Activated CD8-positive, alpha-beta memory T cell treated with anti-CD3 and anti-CD28 coated beads, Interleukin-2, amount 10 ng/mL, durations not matched to agents 7 days and 5 days (primary cell): ENCODE results near the gene INVS. TPM values are rescaled to one million over a fixed set of nuclear protein-coding genes. Genes with fewer than 3 reads are reported as not detected.

Experiments
- ATAC-seq: fragments of 150-1000 bp; cut with Tn5 transposase; one replicate; pipeline ENCODE4 v1.10.0; 2021; ENCODE audit warnings: moderate library complexity
- CTCF ChIA-PET: fragments of 350-600 bp; sonication (Branson Sonifier 250); formaldehyde crosslinking; loops from one replicate; lab custom pipeline; 2021; ENCODE audit warnings: antibody characterized with exemption; lab: Charles Lee
- DNase-seq: peaks from one replicate; pipeline ENCODE4 v3.0.0-alpha.2; 2020
- H3K27ac Mint-ChIP-seq: one replicate; pipeline ENCODE4 v1.8.0; 2021; ENCODE audit warnings: mild to moderate bottlenecking, mixed read lengths
- H3K27me3 Mint-ChIP-seq: one replicate; pipeline ENCODE4 v1.8.0; 2021; ENCODE audit warnings: mixed read lengths
- H3K36me3 Mint-ChIP-seq: one replicate; pipeline ENCODE4 v1.8.0; 2021; ENCODE audit warnings: mild to moderate bottlenecking, mixed read lengths
- H3K4me1 Mint-ChIP-seq: one replicate; pipeline ENCODE4 v1.8.0; 2021; ENCODE audit warnings: mixed read lengths
- H3K4me3 Mint-ChIP-seq: one replicate; pipeline ENCODE4 v1.8.0; 2021; ENCODE audit warnings: mild to moderate bottlenecking, moderate library complexity, mixed read lengths
- H3K9me3 Mint-ChIP-seq: one replicate; pipeline ENCODE4 v1.8.0; 2022; ENCODE audit warnings: low read depth, mixed read lengths
- total RNA-seq, 2 experiments: library from RNA; stranded (reverse); gene quantifications; one replicate each; pipeline ENCODE4 v1.2.3, GENCODE V29; 2021

INVS gene
- total RNA-seq, 2 experiments from 2014 or later, result 21.3 TPM

GRCh38 chr9:100285080-100285479, 186.0 kb downstream of the INVS start:
- DNase-seq, result no peak
- CTCF ChIA-PET, result no interaction called here
- Mint-ChIP-seq H3K4me3 (no peak overlapping the region), H3K36me3 (peaks cover 57% of the 10 kb centered on the region), H3K27ac (no peak overlapping the region), H3K9me3 (peaks cover 6% of the 10 kb centered on the region), H3K27me3 (no peaks in the 10 kb centered on the region), H3K4me1 (no peaks in the 10 kb centered on the region)
- ATAC-seq, result no peak

- Mint-ChIP-seq H3K36me3 (peaks cover 58% of the 10 kb centered on the region), H3K9me3 (peaks cover 6% of the 10 kb centered on the region), H3K4me3 (no peak overlapping the region), H3K4me1 (no peaks in the 10 kb centered on the region), H3K27me3 (no peaks in the 10 kb centered on the region), H3K27ac (no peak overlapping the region)
- ATAC-seq (no peak), DNase-seq (no peak)
- CTCF ChIA-PET, result no interaction called here
Measured at GRCh38 chr9:100285601-100286000, 186.6 kb downstream of the INVS start.

GRCh38 chr9:100286257-100286656, 187.2 kb downstream of the INVS start:
- Mint-ChIP-seq H3K4me1 (no peaks in the 10 kb centered on the region), H3K27me3 (no peaks in the 10 kb centered on the region), H3K27ac (no peak overlapping the region), H3K36me3 (peaks cover 62% of the 10 kb centered on the region), H3K4me3 (no peak overlapping the region), H3K9me3 (peaks cover 6% of the 10 kb centered on the region)
- CTCF ChIA-PET, result no interaction called here
- ATAC-seq, result no peak
- DNase-seq, result no peak

GRCh38 chr9:100287186-100287585, 188.1 kb downstream of the INVS start:
- no peak for ATAC-seq
- no peaks in the 10 kb centered on the region for H3K4me1 Mint-ChIP-seq
- H3K27ac Mint-ChIP-seq, result no peak overlapping the region
- no peaks in the 10 kb centered on the region for H3K27me3 Mint-ChIP-seq
- H3K36me3 Mint-ChIP-seq, result peaks cover 69% of the 10 kb centered on the region
- peaks cover 6% of the 10 kb centered on the region for H3K9me3 Mint-ChIP-seq
- H3K4me3 Mint-ChIP-seq, result no peak overlapping the region
- CTCF ChIA-PET, result no interaction called here
- no peak for DNase-seq

GRCh38 chr9:100290714-100291113, 191.7 kb downstream of the INVS start:
- CTCF ChIA-PET, result interaction anchor here (1.0 kb wide), 1 partner anchor 33 kb away, joined by 3 read pairs; no protein-coding TSS in a partner anchor
- Mint-ChIP-seq H3K4me1 (no peaks in the 10 kb centered on the region), H3K9me3 (peaks cover 1% of the 10 kb centered on the region), H3K27ac (no peak overlapping the region), H3K4me3 (no peak overlapping the region), H3K36me3 (peaks cover 61% of the 10 kb centered on the region), H3K27me3 (no peaks in the 10 kb centered on the region)
- DNase-seq, result no peak
- ATAC-seq, result no peak

- no peak overlapping the region for H3K27ac Mint-ChIP-seq
- H3K36me3 Mint-ChIP-seq, result peaks cover 48% of the 10 kb centered on the region
Measured at GRCh38 chr9:100292414-100292813, 193.4 kb downstream of the INVS start.

GRCh38 chr9:100294341-100294740, 195.3 kb downstream of the INVS start:
- H3K4me1 Mint-ChIP-seq, result no peaks in the 10 kb centered on the region
- H3K9me3 Mint-ChIP-seq, result no peaks in the 10 kb centered on the region
- CTCF ChIA-PET, result no interaction called here
- H3K27ac Mint-ChIP-seq, result no peak overlapping the region
- no peak for DNase-seq
- peaks cover 42% of the 10 kb centered on the region for H3K36me3 Mint-ChIP-seq
- H3K4me3 Mint-ChIP-seq, result no peak overlapping the region
- ATAC-seq, result no peak
- H3K27me3 Mint-ChIP-seq, result no peaks in the 10 kb centered on the region

More at GRCh38 chr9:100292414-100292813, 193.4 kb downstream of the INVS start:
- Mint-ChIP-seq H3K4me1 (no peaks in the 10 kb centered on the region), H3K27me3 (no peaks in the 10 kb centered on the region), H3K4me3 (no peak overlapping the region), H3K9me3 (no peaks in the 10 kb centered on the region)
- no peak for ATAC-seq
- DNase-seq, result no peak
- CTCF ChIA-PET, result no interaction called here

- CTCF ChIA-PET, result no interaction called here
- no peak overlapping the region for H3K4me3 Mint-ChIP-seq
- no peak overlapping the region for H3K27ac Mint-ChIP-seq
- no peaks in the 10 kb centered on the region for H3K9me3 Mint-ChIP-seq
- DNase-seq (no peak), ATAC-seq (no peak)
- peaks cover 41% of the 10 kb centered on the region for H3K36me3 Mint-ChIP-seq
- no peaks in the 10 kb centered on the region for H3K4me1 Mint-ChIP-seq
- H3K27me3 Mint-ChIP-seq, result no peaks in the 10 kb centered on the region
Measured at GRCh38 chr9:100294806-100295205, 195.8 kb downstream of the INVS start.

GRCh38 chr9:100295240-100295639, 196.2 kb downstream of the INVS start:
- Mint-ChIP-seq H3K9me3 (no peaks in the 10 kb centered on the region), H3K27me3 (no peaks in the 10 kb centered on the region), H3K36me3 (peaks cover 38% of the 10 kb centered on the region), H3K27ac (no peak overlapping the region), H3K4me3 (no peak overlapping the region), H3K4me1 (no peaks in the 10 kb centered on the region)
- no peak for ATAC-seq
- DNase-seq, result no peak
- CTCF ChIA-PET, result interaction anchor here (1.3 kb wide), 1 partner anchor 27 kb away, joined by 3 read pairs; no protein-coding TSS in a partner anchor

GRCh38 chr9:100296407-100296806, 197.4 kb downstream of the INVS start:
- CTCF ChIA-PET, result interaction anchor here (1.3 to 1.5 kb wide), 2 partner anchors 14 to 26 kb away, joined by 3 to 4 read pairs; no protein-coding TSS in a partner anchor
- H3K36me3 Mint-ChIP-seq, result peaks cover 41% of the 10 kb centered on the region

GRCh38 chr9:100298378-100298777, 199.3 kb downstream of the INVS start:
- Mint-ChIP-seq H3K4me3 (no peak overlapping the region), H3K4me1 (no peaks in the 10 kb centered on the region), H3K9me3 (no peaks in the 10 kb centered on the region), H3K36me3 (peaks cover 42% of the 10 kb centered on the region), H3K27me3 (no peaks in the 10 kb centered on the region), H3K27ac (no peak overlapping the region)
- ATAC-seq (no peak), DNase-seq (no peak)
- CTCF ChIA-PET, result interaction anchor here (0.9 kb wide), 1 partner anchor 473 kb away, joined by 3 read pairs; no protein-coding TSS in a partner anchor

More at GRCh38 chr9:100296407-100296806, 197.4 kb downstream of the INVS start:
- Mint-ChIP-seq H3K9me3 (no peaks in the 10 kb centered on the region), H3K27me3 (no peaks in the 10 kb centered on the region), H3K27ac (no peak overlapping the region), H3K4me3 (no peak overlapping the region), H3K4me1 (no peaks in the 10 kb centered on the region)
- DNase-seq, result no peak
- no peak for ATAC-seq

GRCh38 chr9:100303747-100304146, 204.7 kb downstream of the INVS start:
- Mint-ChIP-seq H3K4me3 (no peak overlapping the region), H3K4me1 (no peaks in the 10 kb centered on the region), H3K27me3 (no peaks in the 10 kb centered on the region), H3K9me3 (peaks cover 4% of the 10 kb centered on the region), H3K36me3 (peaks cover 72% of the 10 kb centered on the region), H3K27ac (no peak overlapping the region)
- DNase-seq (no peak), ATAC-seq (no peak)
- CTCF ChIA-PET, result no interaction called here

GRCh38 chr9:100306283-100306682, 207.2 kb downstream of the INVS start:
- no peak for ATAC-seq
- no peak for DNase-seq
- Mint-ChIP-seq H3K4me3 (no peak overlapping the region), H3K36me3 (peaks cover 80% of the 10 kb centered on the region), H3K9me3 (peaks cover 4% of the 10 kb centered on the region), H3K4me1 (no peaks in the 10 kb centered on the region), H3K27me3 (no peaks in the 10 kb centered on the region), H3K27ac (no peak overlapping the region)
- CTCF ChIA-PET, result no interaction called here

GRCh38 chr9:100307080-100307479, 208.0 kb downstream of the INVS start:
- CTCF ChIA-PET, result no interaction called here
- no peak overlapping the region for H3K4me3 Mint-ChIP-seq
- peaks cover 4% of the 10 kb centered on the region for H3K9me3 Mint-ChIP-seq
- DNase-seq (no peak), ATAC-seq (no peak)
- peaks cover 82% of the 10 kb centered on the region for H3K36me3 Mint-ChIP-seq
- peaks cover 2% of the 10 kb centered on the region for H3K4me1 Mint-ChIP-seq
- H3K27me3 Mint-ChIP-seq, result no peaks in the 10 kb centered on the region
- H3K27ac Mint-ChIP-seq, result no peak overlapping the region
